HG02678 (cell line): Measurements from ENCODE around the gene RAB8A.

Experiments used
- ATAC-seq: cut with Tn5 transposase; IDR thresholded peaks from one replicate; pipeline ENCODE4 v1.9.1; 2021; ENCODE audit warnings: mild to moderate bottlenecking, moderate library complexity; ENCODE audit not compliant: unreplicated experiment

Gene RAB8A

DNA sequence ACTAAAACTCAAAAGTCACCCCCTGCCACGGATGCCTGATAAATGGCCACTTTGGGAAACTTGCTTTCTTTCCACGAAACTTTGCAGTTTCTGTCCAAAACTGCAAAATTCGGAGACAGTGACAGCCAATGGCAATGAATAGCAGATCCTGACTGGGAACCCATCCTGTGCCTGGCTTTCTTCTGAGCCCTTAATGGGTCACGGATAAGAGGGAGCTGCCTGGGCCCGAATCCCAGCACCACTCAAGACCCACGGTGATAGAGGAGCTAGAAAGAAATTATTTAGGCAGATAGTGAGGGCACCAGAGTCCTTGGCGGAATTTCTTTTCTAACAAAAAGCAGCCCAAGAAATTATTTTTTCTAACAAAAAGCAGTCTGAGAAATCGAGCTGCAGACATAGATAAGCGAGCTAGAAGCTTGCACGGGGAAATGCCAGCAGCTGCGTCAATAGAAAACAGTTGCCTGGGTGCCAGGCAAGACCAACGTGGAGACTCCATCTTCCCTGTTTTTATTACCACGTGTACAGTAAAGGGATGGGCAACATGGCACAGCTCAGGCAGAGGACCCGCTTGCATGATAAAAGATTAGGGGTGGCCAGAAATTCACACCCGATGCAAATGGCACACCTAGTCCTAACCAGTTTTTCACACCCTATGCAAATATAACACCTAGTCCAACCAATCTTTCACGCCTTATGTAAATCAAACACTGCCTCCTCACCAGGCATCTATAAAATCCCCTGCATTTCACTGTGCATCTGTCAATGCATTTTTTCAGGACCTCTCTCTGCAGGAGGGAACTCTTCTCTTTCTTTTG is 24.7 kb downstream of the RAB8A start:
- no peak for ATAC-seq

DNA sequence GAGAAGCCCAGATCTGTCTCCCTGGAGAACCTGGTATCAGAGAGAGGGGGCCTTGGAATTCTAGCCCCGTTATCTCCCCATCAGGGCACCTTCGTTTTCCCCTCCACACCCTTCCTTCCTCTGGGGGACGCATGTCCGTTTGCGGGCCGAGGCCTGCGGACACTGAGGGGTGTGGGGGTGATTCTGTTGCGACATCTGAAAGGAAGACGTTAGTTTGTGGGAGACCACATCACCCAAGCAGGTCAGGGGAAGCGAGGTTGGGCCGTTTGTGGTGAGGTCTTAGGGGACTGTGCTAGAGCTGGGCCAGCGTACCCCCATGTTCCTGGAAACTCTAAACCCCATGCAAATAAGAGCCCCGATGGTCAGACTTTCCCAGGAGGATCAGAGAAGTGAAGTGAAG is 28.1 kb downstream of the RAB8A start:
- ATAC-seq = peak; percentile 30

DNA sequence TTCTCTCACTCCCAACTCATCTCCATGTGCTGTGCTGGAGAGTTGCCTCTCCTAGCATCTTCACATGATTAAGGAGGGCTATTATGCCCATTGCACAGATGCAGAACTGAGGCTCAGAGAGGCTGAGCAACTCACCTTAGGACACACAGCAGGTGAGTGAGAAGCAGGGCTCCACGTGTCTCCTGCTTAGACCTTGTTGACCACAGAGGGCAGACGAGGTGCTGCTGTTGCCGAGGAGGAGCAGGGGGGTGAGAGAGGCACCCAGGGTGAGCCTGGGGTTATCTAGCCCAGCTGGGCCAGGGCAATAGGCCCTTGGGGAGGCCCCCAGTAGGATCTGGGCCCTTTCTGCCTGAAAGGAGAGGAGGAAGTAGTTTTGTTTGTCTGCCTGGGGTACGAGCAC is 29.4 kb downstream of the RAB8A start:
- ATAC-seq = peak; percentile 47

- no peak for ATAC-seq
Measured at GRCh38 chr19:16142032-16142580, 30.4 kb downstream of the RAB8A start.

- ATAC-seq = peak; percentile 63
Measured at GRCh38 chr19:16143399-16144215, 31.9 kb downstream of the RAB8A start, which contains the start of gene HSH2D. Gene HSH2D (plus strand): TSS chr19:16143685. CDS start chr19:16148751, 5,066 bp downstream.

DNA sequence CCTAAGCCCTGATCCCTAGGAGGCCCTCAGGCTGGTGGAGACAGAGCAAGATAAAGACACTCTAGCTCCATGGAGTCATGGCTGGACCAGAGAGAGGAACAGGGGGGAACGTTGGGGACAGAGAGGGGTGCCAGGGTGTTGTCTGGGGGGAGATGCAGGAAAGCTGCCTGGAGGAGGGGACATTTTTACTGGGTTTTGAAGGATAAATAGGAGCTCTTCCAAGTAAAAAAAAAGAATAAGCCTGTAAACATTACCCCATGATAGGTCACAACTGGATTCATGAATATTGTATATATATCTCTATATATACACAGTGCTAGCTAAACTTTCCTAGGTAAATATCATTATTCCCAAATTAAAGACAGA is 32.5 kb downstream of the RAB8A start:
- no peak for ATAC-seq

DNA sequence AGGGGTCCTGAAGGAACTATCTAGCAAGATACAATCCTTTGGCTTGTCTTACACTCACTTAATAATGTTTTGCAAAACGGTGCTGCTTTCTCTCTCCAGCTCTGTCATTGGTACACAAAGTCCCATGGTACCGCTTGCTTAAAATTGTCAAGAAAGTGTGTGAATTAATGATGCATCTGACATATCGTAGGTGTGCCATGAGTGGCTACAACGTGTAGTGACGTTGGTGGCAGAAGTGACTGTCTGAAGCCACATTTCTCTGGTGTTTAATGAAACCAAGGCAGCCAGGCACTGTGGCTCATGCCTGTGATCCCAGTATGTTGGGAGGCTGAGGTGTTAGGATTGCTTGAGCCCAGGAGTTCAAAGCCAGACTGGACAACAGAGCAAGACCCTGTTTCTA is 34.4 kb downstream of the RAB8A start:
- ATAC-seq = no peak

GRCh38 chr19:16148443-16149229 is 36.9 kb downstream of the RAB8A start:
- no peak for ATAC-seq

DNA sequence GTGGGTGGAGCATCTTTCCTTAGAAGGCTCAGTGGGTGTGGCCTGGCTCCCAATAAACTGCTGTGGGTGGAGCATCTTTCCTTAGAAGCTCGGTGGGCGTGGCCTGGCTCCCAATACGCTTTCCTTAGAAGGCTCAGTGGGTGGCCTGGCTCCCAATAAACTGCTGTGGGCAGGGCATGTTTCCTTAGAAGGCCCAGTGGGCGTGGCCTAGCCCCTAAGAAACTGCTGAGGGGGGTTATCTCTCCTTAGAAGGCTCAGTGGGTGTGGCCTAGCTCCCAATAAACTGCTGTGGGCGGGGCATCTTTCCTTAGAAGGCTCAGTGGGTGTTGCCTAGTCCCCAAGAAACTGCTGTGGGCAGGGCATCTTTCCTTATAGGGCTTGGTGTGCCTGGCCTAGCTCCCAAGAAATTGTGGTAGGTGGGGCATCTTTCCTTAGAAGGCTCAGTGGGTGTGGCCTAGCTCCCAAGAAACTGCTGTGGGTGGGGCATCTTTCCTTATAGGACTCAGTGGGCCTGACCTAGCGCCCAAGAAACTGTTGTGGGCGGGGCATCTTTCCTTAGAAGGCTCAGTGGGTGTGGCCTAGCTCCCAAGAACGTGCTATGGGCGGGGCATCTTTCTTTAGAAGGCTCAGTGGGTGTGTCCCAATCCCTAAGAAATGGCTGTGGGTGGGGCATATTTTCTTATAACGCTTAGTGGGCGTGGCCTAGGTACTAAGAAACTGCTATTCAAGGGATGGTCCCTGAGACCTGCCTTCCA is 42.1 kb downstream of the RAB8A start:
- no peak for ATAC-seq

- ATAC-seq = no peak
Measured at GRCh38 chr19:16154557-16154956, 42.9 kb downstream of the RAB8A start.

DNA sequence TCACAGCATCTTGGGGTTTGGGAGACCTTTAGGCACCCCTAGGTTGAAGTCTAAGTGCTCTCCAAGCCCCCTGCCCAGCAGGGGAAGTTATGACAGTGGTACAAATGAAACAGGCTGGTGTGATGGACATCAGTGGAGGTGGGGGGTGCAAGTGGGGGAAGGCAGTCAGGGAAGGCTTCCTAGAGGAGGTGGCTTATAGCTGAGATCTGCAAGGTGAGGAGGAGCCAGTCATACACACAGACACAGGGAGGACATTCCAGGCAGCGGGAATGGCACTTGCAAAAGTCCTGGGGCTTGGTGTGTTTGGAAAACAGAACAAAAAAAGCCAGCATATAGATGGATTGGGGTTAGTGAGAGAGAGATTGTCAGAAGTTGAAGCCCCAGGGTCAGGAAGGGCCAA is 43.4 kb downstream of the RAB8A start:
- ATAC-seq = no peak

DNA sequence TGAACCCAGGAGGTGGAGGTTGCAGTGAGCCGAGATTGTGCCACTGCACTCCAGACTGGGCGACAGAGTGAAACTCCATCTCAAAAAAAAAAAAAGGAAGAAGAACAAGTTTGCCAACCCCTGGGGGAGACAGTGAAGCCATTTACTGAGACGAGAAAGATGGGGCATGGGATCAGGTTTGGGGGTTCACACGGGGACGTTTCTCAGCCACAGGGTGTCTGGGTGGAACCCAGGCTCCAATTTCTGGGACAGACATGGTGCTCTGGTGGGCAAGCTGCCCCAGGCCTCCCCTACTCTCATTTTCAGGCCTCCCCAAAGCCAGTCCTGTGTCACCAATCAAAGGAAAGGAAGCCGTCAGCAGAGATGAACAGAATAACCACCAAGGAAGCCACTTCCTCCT is 45.2 kb downstream of the RAB8A start:
- ATAC-seq = no peak

DNA sequence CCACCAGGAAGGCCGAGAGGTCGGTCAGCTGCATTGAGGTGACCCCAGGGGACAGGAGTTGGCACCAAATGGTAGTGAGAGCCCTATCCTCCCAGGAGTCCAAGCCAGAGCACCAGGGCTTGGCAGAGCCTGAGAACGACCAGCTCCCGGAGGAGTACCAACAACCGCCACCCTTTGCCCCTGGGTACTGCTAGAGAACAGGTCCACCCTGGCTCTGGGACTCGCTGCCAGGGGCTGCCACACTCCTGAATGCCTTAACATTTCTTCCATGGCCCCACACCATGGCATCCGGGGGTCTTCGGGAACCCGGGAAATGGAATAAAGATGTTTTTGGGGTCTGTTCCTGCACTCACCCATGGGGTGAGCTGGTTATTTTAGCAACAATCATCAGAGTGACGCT is 45.9 kb downstream of the RAB8A start:
- no peak for ATAC-seq

DNA sequence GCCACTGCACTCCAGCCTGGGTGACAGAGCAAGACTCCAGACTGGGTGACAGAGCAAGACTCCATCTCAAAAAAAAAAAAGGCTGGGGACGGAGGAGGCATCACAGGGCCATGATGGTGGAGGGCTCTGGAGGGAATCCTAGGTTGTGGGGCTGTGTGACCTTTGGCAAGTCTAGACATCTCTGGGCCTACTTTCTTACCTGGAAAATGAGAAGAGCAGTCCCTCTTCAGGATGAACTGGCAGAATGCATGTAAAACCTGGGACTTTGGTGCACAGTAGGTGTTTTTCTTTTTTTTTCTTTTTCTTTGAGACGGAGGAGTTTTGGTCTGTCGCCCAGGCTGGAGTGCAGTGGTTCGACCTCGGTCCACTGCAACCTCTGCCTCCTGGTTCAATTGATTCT is 48.0 kb downstream of the RAB8A start:
- ATAC-seq = no peak

DNA sequence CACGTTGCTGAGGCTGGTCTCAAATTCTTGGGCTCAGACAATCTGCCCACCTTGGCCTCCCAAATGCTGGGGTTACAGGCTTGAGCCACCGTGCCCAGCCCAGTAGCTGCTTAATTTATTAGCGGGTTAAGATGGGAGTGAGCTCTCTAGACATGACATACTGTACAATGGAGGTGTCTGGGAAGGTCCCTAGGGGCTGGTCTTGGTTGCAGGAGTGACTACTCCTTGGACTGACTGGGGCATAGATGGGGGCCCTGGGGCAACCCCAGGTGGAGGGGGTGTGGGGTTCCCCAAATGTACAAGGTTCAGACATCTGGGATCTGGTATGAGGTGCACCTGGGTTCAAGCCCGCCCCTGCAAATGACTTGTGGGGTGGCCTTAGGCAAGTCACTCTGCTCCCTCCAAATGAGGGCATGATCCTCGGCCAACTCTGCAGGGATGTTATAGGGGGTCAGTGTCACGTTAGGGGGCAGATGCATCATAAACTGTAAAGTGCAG is 48.8 kb downstream of the RAB8A start:
- ATAC-seq = no peak

- ATAC-seq = no peak
Measured at GRCh38 chr19:16160943-16161560, 49.4 kb downstream of the RAB8A start.

DNA sequence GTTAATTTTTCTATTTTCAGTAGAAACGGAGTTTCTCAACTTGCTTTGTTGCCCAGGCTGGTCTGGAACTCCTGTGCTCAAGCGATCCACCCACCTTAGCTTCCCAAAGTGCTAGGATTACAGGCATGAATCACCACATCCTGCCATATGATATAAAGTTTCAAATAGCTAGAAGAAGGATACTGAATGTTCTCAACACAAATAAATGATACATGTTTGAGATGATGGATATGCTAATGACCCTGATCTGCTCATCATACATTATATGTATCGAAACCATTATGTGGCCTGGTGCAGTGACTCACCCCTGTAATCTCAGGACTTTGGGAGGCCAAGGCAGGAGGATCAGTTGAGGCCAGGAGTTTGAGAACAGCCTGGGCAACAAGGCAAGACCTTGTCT is 50.2 kb downstream of the RAB8A start:
- ATAC-seq = no peak

- no peak for ATAC-seq
Measured at GRCh38 chr19:16164222-16164890, 52.7 kb downstream of the RAB8A start.

DNA sequence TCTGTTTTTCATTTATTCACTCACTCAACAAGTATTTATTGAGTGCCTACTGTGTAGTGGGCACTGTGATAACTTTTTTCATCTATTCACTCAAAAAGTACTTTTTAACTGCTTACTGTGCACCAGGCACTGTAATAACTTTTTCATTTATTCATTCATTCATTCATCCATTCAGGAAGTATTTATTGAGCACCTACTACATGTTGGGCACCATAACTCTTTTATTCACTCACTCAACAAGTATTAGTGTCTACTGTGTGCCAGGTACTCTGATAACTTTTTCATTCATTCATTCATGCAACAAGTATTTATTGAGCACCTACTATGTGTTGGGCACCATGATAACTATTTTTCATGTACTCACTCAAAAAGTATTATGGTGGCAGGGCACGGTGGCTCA is 54.7 kb downstream of the RAB8A start:
- no peak for ATAC-seq
